WTC11 (cell line): Measurements from ENCODE around the gene GDF11. TPM values are rescaled to one million over a fixed set of nuclear protein-coding genes. Genes with fewer than 3 reads are reported as not detected.

Experiments used
- ATAC-seq: fragments of 200-7000 bp; cut with Tn5 transposase; 2 replicates; pipeline ENCODE4 v1.10.0; 2021; ENCODE audit warnings: mild to moderate bottlenecking, moderate library complexity
- CTCF ChIA-PET: fragments of 300-600 bp; sonication (Branson Sonifier 250); formaldehyde crosslinking; loops from one replicate; lab custom pipeline; 2021; ENCODE audit warnings: antibody characterized with exemption; lab: Charles Lee
- POLR2A ChIA-PET: fragments of 350-600 bp; sonication (Branson Sonifier 250); formaldehyde crosslinking; loops from one replicate; lab custom pipeline; 2021; ENCODE audit warnings: antibody characterized with exemption; lab: Charles Lee
- DNase-seq: peaks from one replicate; pipeline ENCODE4 v3.0.0; 2021; ENCODE audit warnings: low spot score
- H3K27ac Mint-ChIP-seq: 2 replicates; pipeline ENCODE4 v1.8.0; 2021; ENCODE audit warnings: mixed read lengths
- H3K27me3 Mint-ChIP-seq: 2 replicates; pipeline ENCODE4 v1.8.0; 2021; ENCODE audit warnings: low read depth, mild to moderate bottlenecking, moderate library complexity, mixed read lengths
- H3K36me3 Mint-ChIP-seq: 2 replicates; pipeline ENCODE4 v1.8.0; 2021; ENCODE audit warnings: mixed read lengths
- H3K4me1 Mint-ChIP-seq: 2 replicates; pipeline ENCODE4 v1.8.0; 2022; ENCODE audit warnings: mixed read lengths
- H3K4me3 Mint-ChIP-seq: 2 replicates; pipeline ENCODE4 v1.8.0; 2021; ENCODE audit warnings: mild to moderate bottlenecking, moderate library complexity, mixed read lengths
- H3K9me3 Mint-ChIP-seq: 2 replicates; pipeline ENCODE4 v1.8.0; 2021; ENCODE audit warnings: mixed read lengths
- CBFB ChIP-seq: sonication (generic); formaldehyde crosslinking; IDR thresholded peaks from 2 replicates; pipeline ENCODE4 v1.8.1; 2022; ENCODE audit warnings: mild to moderate bottlenecking, low read depth, missing genetic modification reagents
- ELF4 ChIP-seq: sonication (generic); formaldehyde crosslinking; IDR thresholded peaks from 2 replicates; pipeline ENCODE4 v1.8.1; 2022; ENCODE audit warnings: low read depth, mild to moderate bottlenecking, moderate library complexity, missing genetic modification reagents
- ESRRA ChIP-seq: sonication (generic); formaldehyde crosslinking; IDR thresholded peaks from 2 replicates; pipeline ENCODE4 v1.8.1; 2022; ENCODE audit warnings: mild to moderate bottlenecking, missing genetic modification reagents, borderline replicate concordance
- FOXP1 ChIP-seq: sonication (generic); formaldehyde crosslinking; IDR thresholded peaks from 2 replicates; pipeline ENCODE4 v1.8.0; 2022; ENCODE audit warnings: missing genetic modification reagents, mild to moderate bottlenecking, moderate library complexity, borderline replicate concordance
- GRHL2 ChIP-seq: fragments of 250-450 bp; sonication (Bioruptor Pico); IDR thresholded peaks from 2 replicates; pipeline ENCODE4 v1.8.0; 2022; ENCODE audit warnings: mild to moderate bottlenecking, moderate library complexity; ENCODE audit not compliant: insufficient replicate concordance, severe bottlenecking
- GTF2I ChIP-seq: fragments of 250-450 bp; sonication (Bioruptor Pico); conservative IDR thresholded peaks from 2 replicates; pipeline ENCODE4 v1.4.0; 2021; ENCODE audit warnings: mild to moderate bottlenecking
- JAZF1 ChIP-seq: fragments of 250-450 bp; sonication (Bioruptor Pico); IDR thresholded peaks from 2 replicates; pipeline ENCODE4 v1.9.0; 2021; ENCODE audit warnings: moderate library complexity, mild to moderate bottlenecking, inconsistent platforms
- NFATC4 ChIP-seq: fragments of 250-450 bp; sonication (Bioruptor Pico); IDR thresholded peaks from 2 replicates; pipeline ENCODE4 v1.9.0; 2021; ENCODE audit warnings: mild to moderate bottlenecking
- RORB ChIP-seq: fragments of 250-450 bp; sonication (Bioruptor Pico); IDR thresholded peaks from 2 replicates; pipeline ENCODE4 v1.9.0; 2021; ENCODE audit warnings: mild to moderate bottlenecking
- SP1 ChIP-seq: sonication (generic); formaldehyde crosslinking; conservative IDR thresholded peaks from 2 replicates; pipeline ENCODE4 v1.8.1; 2022; ENCODE audit warnings: missing genetic modification reagents
- TP53 ChIP-seq: sonication (generic); formaldehyde crosslinking; IDR thresholded peaks from 2 replicates; pipeline ENCODE4 v1.8.1; 2023; ENCODE audit warnings: mild to moderate bottlenecking, missing genetic modification reagents
- ZBTB21 ChIP-seq: sonication (generic); formaldehyde crosslinking; IDR thresholded peaks from 2 replicates; pipeline ENCODE4 v1.8.1; 2023; ENCODE audit warnings: mild to moderate bottlenecking, missing genetic modification reagents, borderline replicate concordance
- ZNF121 ChIP-seq: sonication (generic); formaldehyde crosslinking; IDR thresholded peaks from 2 replicates; pipeline ENCODE4 v1.8.0; 2023; ENCODE audit warnings: missing genetic modification reagents
- ZNF263 ChIP-seq: sonication (generic); formaldehyde crosslinking; IDR thresholded peaks from 2 replicates; pipeline ENCODE4 v1.8.1; 2022; ENCODE audit warnings: low read depth, mild to moderate bottlenecking, moderate library complexity, missing genetic modification reagents
- ZNF423 ChIP-seq: fragments of 250-450 bp; sonication (Bioruptor Pico); IDR thresholded peaks from 2 replicates; pipeline ENCODE4 v2.1.2; 2022; ENCODE audit warnings: mild to moderate bottlenecking, moderate library complexity
- total RNA-seq: library from RNA; stranded (reverse); gene quantifications from 3 replicates; pipeline ENCODE4 v1.2.3, GENCODE V29; 2021
- TF ChIP-seq, protein P1 (sequence below): sonication (generic); formaldehyde crosslinking; IDR thresholded peaks from 2 replicates; pipeline ENCODE4 v1.8.0; 2022; ENCODE audit warnings: missing genetic modification reagents
- TF ChIP-seq, protein P2 (sequence below): sonication (generic); formaldehyde crosslinking; IDR thresholded peaks from 2 replicates; pipeline ENCODE4 v1.8.0; 2023; ENCODE audit warnings: mild to moderate bottlenecking, missing genetic modification reagents
- TF ChIP-seq, protein P3 (sequence below): sonication (generic); formaldehyde crosslinking; IDR thresholded peaks from 2 replicates; pipeline ENCODE4 v1.8.1; 2023; ENCODE audit warnings: mild to moderate bottlenecking, moderate library complexity, missing genetic modification reagents
- TF ChIP-seq, protein P4 (sequence below): sonication (generic); formaldehyde crosslinking; conservative IDR thresholded peaks from 2 replicates; pipeline ENCODE4 v1.8.1; 2022; ENCODE audit warnings: mild to moderate bottlenecking, missing genetic modification reagents
- TF ChIP-seq, protein P5 (sequence below): fragments of 250-450 bp; sonication (Bioruptor Pico); IDR thresholded peaks from 2 replicates; pipeline ENCODE4 v1.9.0; 2021; ENCODE audit warnings: mild to moderate bottlenecking
- TF ChIP-seq, protein P6 (sequence below): fragments of 250-450 bp; sonication (Bioruptor Pico); conservative IDR thresholded peaks from 2 replicates; pipeline ENCODE4 v1.9.0; 2021; ENCODE audit warnings: mild to moderate bottlenecking
- TF ChIP-seq, protein P7 (sequence below): sonication (generic); formaldehyde crosslinking; IDR thresholded peaks from 2 replicates; pipeline ENCODE4 v1.8.1; 2023; ENCODE audit warnings: mild to moderate bottlenecking, missing genetic modification reagents

The GDF11 gene
- total RNA-seq, 1 experiment from 2014 or later = 16.9 TPM

DNA sequence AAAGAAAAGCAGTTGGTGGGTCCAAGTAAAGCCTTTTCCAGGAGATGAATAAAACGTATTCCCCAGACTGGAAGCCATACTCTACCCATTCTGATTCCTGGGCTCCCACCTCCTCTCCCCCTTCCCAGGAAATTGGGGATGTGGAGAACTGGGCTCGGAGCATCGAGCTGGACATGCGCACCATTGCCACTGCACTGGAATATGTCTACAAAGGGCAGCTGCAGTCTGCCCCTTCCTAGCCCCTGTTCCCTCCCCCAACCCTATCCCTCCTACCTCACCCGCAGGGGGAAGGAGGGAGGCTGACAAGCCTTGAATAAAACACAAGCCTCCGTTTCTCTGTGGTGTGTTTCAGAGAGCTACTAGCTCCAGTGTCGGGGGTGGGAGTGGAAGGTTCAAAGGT lies 23.6 kb upstream of the GDF11 start:
- Mint-ChIP-seq H3K36me3 (peaks cover 6% of the 10 kb centered on the region; the same call in 1 of the 2 replicates), H3K4me3 (no peak overlapping the region), H3K4me1 (peaks cover 37% of the 10 kb centered on the region), H3K9me3 (no peaks in the 10 kb centered on the region), H3K27me3 (0 out of 2 replicates have a peak, but pooled peaks cover 3% of the 10 kb centered on the region), H3K27ac (no peak overlapping the region)
- CTCF ChIA-PET = interaction anchor here (0.6 to 10.8 kb wide), 9 partner anchors 9 to 73 kb away, joined by 3 to 160 read pairs (median 6); partner anchors contain the start of genes CD63 and ITGA7
- TF ChIP-seq, protein P1, sequence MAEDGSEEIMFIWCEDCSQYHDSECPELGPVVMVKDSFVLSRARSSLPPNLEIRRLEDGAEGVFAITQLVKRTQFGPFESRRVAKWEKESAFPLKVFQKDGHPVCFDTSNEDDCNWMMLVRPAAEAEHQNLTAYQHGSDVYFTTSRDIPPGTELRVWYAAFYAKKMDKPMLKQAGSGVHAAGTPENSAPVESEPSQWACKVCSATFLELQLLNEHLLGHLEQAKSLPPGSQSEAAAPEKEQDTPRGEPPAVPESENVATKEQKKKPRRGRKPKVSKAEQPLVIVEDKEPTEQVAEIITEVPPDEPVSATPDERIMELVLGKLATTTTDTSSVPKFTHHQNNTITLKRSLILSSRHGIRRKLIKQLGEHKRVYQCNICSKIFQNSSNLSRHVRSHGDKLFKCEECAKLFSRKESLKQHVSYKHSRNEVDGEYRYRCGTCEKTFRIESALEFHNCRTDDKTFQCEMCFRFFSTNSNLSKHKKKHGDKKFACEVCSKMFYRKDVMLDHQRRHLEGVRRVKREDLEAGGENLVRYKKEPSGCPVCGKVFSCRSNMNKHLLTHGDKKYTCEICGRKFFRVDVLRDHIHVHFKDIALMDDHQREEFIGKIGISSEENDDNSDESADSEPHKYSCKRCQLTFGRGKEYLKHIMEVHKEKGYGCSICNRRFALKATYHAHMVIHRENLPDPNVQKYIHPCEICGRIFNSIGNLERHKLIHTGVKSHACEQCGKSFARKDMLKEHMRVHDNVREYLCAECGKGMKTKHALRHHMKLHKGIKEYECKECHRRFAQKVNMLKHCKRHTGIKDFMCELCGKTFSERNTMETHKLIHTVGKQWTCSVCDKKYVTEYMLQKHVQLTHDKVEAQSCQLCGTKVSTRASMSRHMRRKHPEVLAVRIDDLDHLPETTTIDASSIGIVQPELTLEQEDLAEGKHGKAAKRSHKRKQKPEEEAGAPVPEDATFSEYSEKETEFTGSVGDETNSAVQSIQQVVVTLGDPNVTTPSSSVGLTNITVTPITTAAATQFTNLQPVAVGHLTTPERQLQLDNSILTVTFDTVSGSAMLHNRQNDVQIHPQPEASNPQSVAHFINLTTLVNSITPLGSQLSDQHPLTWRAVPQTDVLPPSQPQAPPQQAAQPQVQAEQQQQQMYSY = no peak
- TF ChIP-seq RORB (CRISPR knock-in tag) = no peak
- TF ChIP-seq, protein P2, sequence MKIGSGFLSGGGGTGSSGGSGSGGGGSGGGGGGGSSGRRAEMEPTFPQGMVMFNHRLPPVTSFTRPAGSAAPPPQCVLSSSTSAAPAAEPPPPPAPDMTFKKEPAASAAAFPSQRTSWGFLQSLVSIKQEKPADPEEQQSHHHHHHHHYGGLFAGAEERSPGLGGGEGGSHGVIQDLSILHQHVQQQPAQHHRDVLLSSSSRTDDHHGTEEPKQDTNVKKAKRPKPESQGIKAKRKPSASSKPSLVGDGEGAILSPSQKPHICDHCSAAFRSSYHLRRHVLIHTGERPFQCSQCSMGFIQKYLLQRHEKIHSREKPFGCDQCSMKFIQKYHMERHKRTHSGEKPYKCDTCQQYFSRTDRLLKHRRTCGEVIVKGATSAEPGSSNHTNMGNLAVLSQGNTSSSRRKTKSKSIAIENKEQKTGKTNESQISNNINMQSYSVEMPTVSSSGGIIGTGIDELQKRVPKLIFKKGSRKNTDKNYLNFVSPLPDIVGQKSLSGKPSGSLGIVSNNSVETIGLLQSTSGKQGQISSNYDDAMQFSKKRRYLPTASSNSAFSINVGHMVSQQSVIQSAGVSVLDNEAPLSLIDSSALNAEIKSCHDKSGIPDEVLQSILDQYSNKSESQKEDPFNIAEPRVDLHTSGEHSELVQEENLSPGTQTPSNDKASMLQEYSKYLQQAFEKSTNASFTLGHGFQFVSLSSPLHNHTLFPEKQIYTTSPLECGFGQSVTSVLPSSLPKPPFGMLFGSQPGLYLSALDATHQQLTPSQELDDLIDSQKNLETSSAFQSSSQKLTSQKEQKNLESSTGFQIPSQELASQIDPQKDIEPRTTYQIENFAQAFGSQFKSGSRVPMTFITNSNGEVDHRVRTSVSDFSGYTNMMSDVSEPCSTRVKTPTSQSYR (CRISPR knock-in tag) = no peak
- TF ChIP-seq GTF2I (CRISPR knock-in tag) = no peak
- TF ChIP-seq ZBTB21 (CRISPR knock-in tag) = no peak
- TF ChIP-seq, protein P3, sequence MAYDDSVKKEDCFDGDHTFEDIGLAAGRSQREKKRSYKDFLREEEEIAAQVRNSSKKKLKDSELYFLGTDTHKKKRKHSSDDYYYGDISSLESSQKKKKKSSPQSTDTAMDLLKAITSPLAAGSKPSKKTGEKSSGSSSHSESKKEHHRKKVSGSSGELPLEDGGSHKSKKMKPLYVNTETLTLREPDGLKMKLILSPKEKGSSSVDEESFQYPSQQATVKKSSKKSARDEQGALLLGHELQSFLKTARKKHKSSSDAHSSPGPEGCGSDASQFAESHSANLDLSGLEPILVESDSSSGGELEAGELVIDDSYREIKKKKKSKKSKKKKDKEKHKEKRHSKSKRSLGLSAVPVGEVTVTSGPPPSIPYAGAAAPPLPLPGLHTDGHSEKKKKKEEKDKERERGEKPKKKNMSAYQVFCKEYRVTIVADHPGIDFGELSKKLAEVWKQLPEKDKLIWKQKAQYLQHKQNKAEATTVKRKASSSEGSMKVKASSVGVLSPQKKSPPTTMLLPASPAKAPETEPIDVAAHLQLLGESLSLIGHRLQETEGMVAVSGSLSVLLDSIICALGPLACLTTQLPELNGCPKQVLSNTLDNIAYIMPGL (CRISPR knock-in tag) = no peak
- ATAC-seq = no peak
- POLR2A ChIA-PET = no interaction called here
- DNase-seq = no peak

DNA sequence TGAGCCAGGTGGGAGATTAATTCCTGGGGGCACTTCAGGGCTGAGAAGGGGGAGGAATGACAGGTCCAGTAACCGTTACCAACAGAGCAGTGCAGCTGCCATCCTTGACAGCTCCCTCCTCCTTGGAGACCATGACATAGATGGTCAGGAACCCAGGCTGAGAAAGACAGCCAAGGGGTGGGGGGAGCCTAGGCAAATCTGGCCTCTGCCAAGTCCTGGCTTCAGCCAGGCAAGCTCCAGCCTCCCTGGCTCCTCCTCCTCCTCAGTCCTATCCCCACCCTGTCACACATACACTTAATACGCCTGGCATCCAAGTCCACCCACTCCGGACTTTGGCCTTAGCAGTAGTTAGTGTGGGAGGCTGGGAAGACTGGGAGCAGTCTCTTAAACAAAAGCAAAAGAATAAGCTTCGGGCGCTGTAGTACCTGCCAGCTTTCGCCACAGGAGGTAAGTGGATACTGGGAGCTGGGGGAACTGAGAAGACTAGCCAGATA lies 22.8 kb upstream of the GDF11 start, which contains the start of gene RDH5:
Gene RDH5, plus strand, starts transcription at position 323 of the 494 bp plus-strand sequence. CDS start 792 bp downstream, outside the sequence.
- ATAC-seq (no peak), DNase-seq (no peak)
- Mint-ChIP-seq H3K4me3 (no peak within 1 kb of the TSS), H3K27me3 (0 out of 2 replicates have a peak, but pooled peaks cover 3% of the 10 kb centered on the region), H3K36me3 (peaks cover 6% of the 10 kb centered on the region; the same call in 1 of the 2 replicates), H3K4me1 (peaks cover 39% of the 10 kb centered on the region), H3K27ac (peak within 1 kb of the TSS; percentile 36; the same call in 1 of the 2 replicates), H3K9me3 (no peaks in the 10 kb centered on the region)
- ChIA-PET POLR2A (interaction anchor here (1.4 kb wide), 1 partner anchor 9 kb away, joined by 6 read pairs; the partner anchor contains the start of gene CD63), CTCF (interaction anchor here (0.9 to 10.8 kb wide), 12 partner anchors 10 to 220 kb away, joined by 3 to 160 read pairs (median 6); partner anchors contain the start of genes CD63, DGKA and ITGA7)
- TF ChIP-seq, protein P4, sequence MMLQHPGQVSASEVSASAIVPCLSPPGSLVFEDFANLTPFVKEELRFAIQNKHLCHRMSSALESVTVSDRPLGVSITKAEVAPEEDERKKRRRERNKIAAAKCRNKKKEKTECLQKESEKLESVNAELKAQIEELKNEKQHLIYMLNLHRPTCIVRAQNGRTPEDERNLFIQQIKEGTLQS (CRISPR knock-in tag) = no peak
- TF ChIP-seq CBFB (no peak), ESRRA (CRISPR knock-in tag) (no peak), ELF4 (CRISPR knock-in tag) (no peak), ZBTB21 (CRISPR knock-in tag) (no peak), ZNF263 (CRISPR knock-in tag) (no peak), FOXP1 (CRISPR knock-in tag) (no peak), GRHL2 (CRISPR knock-in tag) (no peak), TP53 (no peak), SP1 (no peak), JAZF1 (no peak), ZNF121 (no peak), NFATC4 (CRISPR knock-in tag) (no peak), ZNF423 (CRISPR knock-in tag) (no peak)
- TF ChIP-seq, protein P5, sequence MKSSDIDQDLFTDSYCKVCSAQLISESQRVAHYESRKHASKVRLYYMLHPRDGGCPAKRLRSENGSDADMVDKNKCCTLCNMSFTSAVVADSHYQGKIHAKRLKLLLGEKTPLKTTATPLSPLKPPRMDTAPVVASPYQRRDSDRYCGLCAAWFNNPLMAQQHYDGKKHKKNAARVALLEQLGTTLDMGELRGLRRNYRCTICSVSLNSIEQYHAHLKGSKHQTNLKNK (CRISPR knock-in tag) = no peak
- TF ChIP-seq, protein P6, sequence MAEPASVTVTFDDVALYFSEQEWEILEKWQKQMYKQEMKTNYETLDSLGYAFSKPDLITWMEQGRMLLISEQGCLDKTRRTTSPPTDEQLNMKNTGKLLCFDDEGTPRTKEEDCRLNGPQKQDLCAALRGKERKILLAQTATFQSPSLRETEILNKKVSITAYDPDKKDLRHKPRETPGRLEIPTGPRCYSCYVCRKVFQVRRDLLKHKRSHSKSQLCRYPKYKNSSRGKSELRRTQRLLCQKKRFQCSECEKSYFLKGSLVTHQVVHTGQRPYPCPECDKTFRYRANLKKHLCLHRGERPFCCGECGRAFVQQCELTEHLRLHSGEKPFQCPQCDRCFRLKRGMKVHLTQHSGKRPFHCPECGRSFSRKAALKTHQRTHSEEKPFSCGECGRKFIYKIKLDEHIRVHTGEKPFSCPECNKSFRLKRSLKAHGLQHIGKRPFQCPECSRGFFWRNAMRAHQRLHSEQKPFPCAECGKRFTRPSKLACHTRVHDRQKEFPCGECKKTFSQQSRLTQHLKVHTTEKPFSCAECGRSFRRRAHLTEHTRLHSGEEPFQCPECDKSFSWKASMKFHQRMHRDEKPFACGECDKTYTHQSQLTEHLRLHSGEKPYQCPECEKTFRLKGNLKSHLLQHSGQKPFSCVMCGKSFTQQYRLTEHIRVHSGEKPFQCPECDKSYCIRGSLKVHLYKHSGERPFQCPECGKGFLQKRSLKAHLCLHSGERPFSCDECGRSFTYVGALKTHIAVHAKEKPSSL (CRISPR knock-in tag) = no peak
- TF ChIP-seq, protein P7, sequence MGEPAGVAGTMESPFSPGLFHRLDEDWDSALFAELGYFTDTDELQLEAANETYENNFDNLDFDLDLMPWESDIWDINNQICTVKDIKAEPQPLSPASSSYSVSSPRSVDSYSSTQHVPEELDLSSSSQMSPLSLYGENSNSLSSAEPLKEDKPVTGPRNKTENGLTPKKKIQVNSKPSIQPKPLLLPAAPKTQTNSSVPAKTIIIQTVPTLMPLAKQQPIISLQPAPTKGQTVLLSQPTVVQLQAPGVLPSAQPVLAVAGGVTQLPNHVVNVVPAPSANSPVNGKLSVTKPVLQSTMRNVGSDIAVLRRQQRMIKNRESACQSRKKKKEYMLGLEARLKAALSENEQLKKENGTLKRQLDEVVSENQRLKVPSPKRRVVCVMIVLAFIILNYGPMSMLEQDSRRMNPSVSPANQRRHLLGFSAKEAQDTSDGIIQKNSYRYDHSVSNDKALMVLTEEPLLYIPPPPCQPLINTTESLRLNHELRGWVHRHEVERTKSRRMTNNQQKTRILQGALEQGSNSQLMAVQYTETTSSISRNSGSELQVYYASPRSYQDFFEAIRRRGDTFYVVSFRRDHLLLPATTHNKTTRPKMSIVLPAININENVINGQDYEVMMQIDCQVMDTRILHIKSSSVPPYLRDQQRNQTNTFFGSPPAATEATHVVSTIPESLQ = no peak
